ENCODE results near the gene RTL10. TPM values are rescaled to one million over a fixed set of nuclear protein-coding genes. Genes with fewer than 3 reads are reported as not detected.

RTL10 gene
- total and polyA plus RNA-seq, 2 of the 4 experiments (the other 2 are of a cell fraction): 8.6 to 12.1 TPM

DNA sequence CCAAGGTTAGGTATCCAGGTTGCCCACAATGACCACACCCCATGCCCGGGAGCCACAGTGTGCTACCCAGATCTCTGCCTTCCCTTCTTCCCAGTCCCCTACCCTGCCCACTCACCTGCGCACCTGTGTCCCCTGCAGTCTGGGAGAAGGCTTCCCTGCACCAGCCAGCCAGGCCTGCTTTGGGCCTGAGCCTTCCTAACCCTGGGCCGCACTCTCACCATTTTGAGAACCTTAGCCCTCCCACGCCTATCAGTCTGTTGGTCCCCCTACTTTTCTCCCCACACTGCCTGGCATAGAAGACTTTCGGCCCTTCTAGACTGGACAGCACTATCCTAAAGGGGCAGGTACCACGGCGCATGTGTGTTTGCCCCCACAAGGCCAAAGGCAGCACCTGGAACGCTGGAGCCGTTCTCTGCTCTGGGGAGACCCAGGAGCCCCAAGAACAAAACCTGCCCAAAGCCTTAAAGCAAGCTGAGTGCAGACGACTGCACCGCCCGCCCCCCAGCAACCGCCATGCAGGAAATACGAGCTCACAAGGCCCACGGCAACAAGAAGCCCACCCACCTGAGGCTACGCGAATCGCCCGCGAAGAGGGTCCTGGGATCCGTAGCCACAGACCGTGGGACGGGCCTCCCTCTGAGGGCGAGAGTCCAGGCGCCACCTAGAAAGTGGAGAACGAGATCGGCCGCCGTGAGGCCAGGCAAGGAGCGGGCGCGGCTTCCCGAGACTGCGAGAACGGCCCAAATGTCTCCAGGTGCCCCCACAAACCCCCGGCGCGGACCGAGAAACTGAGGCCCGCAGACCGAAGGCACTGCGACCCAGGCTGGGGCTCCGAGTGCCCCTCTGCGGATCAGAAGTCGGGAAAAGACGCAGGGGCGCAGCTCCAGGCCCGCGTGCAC is 546 bp downstream of the RTL10 start (continued):
- TF ChIP-seq CTCF (conservative IDR thresholded peaks at IDR 0.05; ENCODE audit: low read depth, low read length): no peak
- no peak for TF ChIP-seq CEBPB (IDR thresholded peaks at IDR 0.05; ENCODE audit: low read depth, low read length)
- TF ChIP-seq RAD21 (IDR thresholded peaks at IDR 0.05; ENCODE audit: low read length): no peak
